AG09309 (cell line): ENCODE data around the gene CILP2.

Source experiments
- DNase-seq: peaks from one replicate; pipeline ENCODE4 v3.0.0-alpha.2; 2010; ENCODE audit warnings: low read depth
- H3K4me3 ChIP-seq: 2 replicates; pipeline ENCODE4 v1.5.1; 2011; ENCODE audit warnings: mild to moderate bottlenecking, low read depth, low read length, moderate library complexity; ENCODE audit not compliant: control insufficient read depth
- CTCF ChIP-seq: IDR thresholded peaks from 2 replicates; pipeline ENCODE4 v1.5.1; 2011; ENCODE audit warnings: mild to moderate bottlenecking, low read depth, low read length, inconsistent platforms; ENCODE audit not compliant: insufficient read depth, control insufficient read depth; ENCODE audit errors: missing control alignments

The CILP2 gene

GRCh38 chr19:19558055-19558454 is 20.0 kb downstream of the CILP2 start:
- DNase-seq, result no peak
- no peak for TF ChIP-seq CTCF
- no peak overlapping the region for H3K4me3 ChIP-seq

GRCh38 chr19:19558636-19559035 is 20.6 kb downstream of the CILP2 start:
- no peak overlapping the region for H3K4me3 ChIP-seq
- DNase-seq, result no peak
- no peak for TF ChIP-seq CTCF

GRCh38 chr19:19559931-19560330 is 21.9 kb downstream of the CILP2 start:
- no peak overlapping the region for H3K4me3 ChIP-seq
- no peak for DNase-seq
- TF ChIP-seq CTCF, result no peak

- TF ChIP-seq CTCF, result no peak
- DNase-seq, result no peak
These were observed 24.0 kb downstream of the CILP2 start for GRCh38 chr19:19561946-19562664.

GRCh38 chr19:19562665-19563347 is 24.7 kb downstream of the CILP2 start:
- no peak for DNase-seq
- TF ChIP-seq CTCF, result no peak
- H3K4me3 ChIP-seq, result no peak overlapping the region

More at GRCh38 chr19:19561946-19562664, 24.0 kb downstream of the CILP2 start:
- H3K4me3 ChIP-seq, result no peak overlapping the region

- DNase-seq, result no peak
- H3K4me3 ChIP-seq, result no peak overlapping the region
- TF ChIP-seq CTCF, result no peak
These were observed 25.3 kb downstream of the CILP2 start for GRCh38 chr19:19563348-19563848.
